Tibial artery (tissue), 4 donors: ENCODE data around the gene OR2D2.

Source experiments
- DNase-seq, 2 donors: peaks; one replicate each; pipeline ENCODE4 v3.0.0-alpha.2; 2019
- H3K27ac ChIP-seq, 2 donors: fragments of 200-600 bp; sonication (generic) in 1 of 2; 1 replicate in 1 of 2; 2 replicates in 1 of 2; pipeline ENCODE4 v1.5.1; 2018 to 2019; ENCODE audit warnings: mild to moderate bottlenecking in 1 of 2
- H3K27me3 ChIP-seq, 2 donors: fragments of 200-600 bp; sonication (generic) in 1 of 2; one replicate each; pipeline versions ENCODE4 v1.5.1 to v1.6.0; 2016 to 2019
- H3K36me3 ChIP-seq, 3 donors: fragments of 200-600 bp; sonication (generic) in 2 of 3; one replicate each; pipeline ENCODE4 v1.5.1; 2016 to 2019; ENCODE audit warnings: mild to moderate bottlenecking in 2 of 3
- H3K4me1 ChIP-seq, 4 donors: fragments of 200-600 bp; sonication (generic) in 2 of 4; 1 replicate in 3 of 4; 2 replicates in 1 of 4; pipeline ENCODE4 v1.5.1; 2016 to 2019
- H3K4me3 ChIP-seq, 2 donors: fragments of 200-600 bp; sonication (generic) in 1 of 2; 1 replicate in 1 of 2; 2 replicates in 1 of 2; pipeline ENCODE4 v1.5.1; 2018 to 2019; ENCODE audit warnings: mild to moderate bottlenecking in 2 of 2
- H3K9me3 ChIP-seq, 3 donors: fragments of 200-600 bp; sonication (generic) in 1 of 3; one replicate each; pipeline ENCODE4 v1.5.1; 2016 to 2019
- CTCF ChIP-seq, 2 experiments: fragments of 200-600 bp in 1 of 2; fragments of 450-650 bp in 1 of 2; IDR thresholded peaks; one replicate each; pipeline ENCODE4 v1.5.1; 2017 to 2019; ENCODE audit warnings: antibody characterized with exemption in 2 of 2, mild to moderate bottlenecking in 1 of 2, moderate library complexity in 1 of 2
- intact Hi-C: fragments of 100-400 bp; cut with DNase I; formaldehyde crosslinking; loops from one replicate; pipeline ENCODE4 v1.15.0; 2023; ENCODE audit warnings: low total_unique reads

The OR2D2 gene

GRCh38 chr11:6892400-6892799 is at the start of gene OR2D2:
Gene OR2D2 (minus strand): TSS chr11:6892500. CDS start chr11:6892500, 0 bp downstream.
- Histone ChIP-seq H3K36me3 (no peaks in the 10 kb centered on the region), H3K27me3 (no peaks in the 10 kb centered on the region), H3K9me3 (no peaks in the 10 kb centered on the region), H3K4me3 (no peak within 1 kb of the TSS), H3K27ac (no peak within 1 kb of the TSS), H3K4me1 (no peaks in the 10 kb centered on the region)
- no peak for DNase-seq
- intact Hi-C loops, result no loop called here
- no peak for TF ChIP-seq CTCF (IDR thresholded peaks at IDR 0.05)

GRCh38 chr11:6941970-6942369 is 49.7 kb upstream of the OR2D2 start:
- Histone ChIP-seq H3K36me3 (no peaks in the 10 kb centered on the region), H3K4me3 (no peak overlapping the region), H3K27ac (no peak overlapping the region), H3K9me3 (no peaks in the 10 kb centered on the region), H3K27me3 (no peaks in the 10 kb centered on the region), H3K4me1 (no peaks in the 10 kb centered on the region)
- no peak for DNase-seq
- intact Hi-C loops, result no loop called here
- no peak for TF ChIP-seq CTCF (IDR thresholded peaks at IDR 0.05)

GRCh38 chr11:6932145-6932544 is 39.8 kb upstream of the OR2D2 start:
- H3K36me3 ChIP-seq, result no peaks in the 10 kb centered on the region
- peaks cover 0 to 6% (median 3%) of the 10 kb centered on the region in 4 donors for H3K4me1 ChIP-seq
- TF ChIP-seq CTCF (IDR thresholded peaks at IDR 0.05), result no peak
- intact Hi-C loops, result no loop called here
- no peak for DNase-seq
- no peak overlapping the region for H3K4me3 ChIP-seq
- H3K27ac ChIP-seq, result no peak overlapping the region
- no peaks in the 10 kb centered on the region for H3K9me3 ChIP-seq
- H3K27me3 ChIP-seq, result no peaks in the 10 kb centered on the region

- intact Hi-C loops, result no loop called here
Measured at GRCh38 chr11:6931146-6931713, 38.9 kb upstream of the OR2D2 start.

GRCh38 chr11:6928916-6929315 is 36.6 kb upstream of the OR2D2 start:
- intact Hi-C loops, result no loop called here
- Histone ChIP-seq H3K9me3 (no peaks in the 10 kb centered on the region), H3K27me3 (no peaks in the 10 kb centered on the region), H3K4me1 (peaks cover 0 to 16% (median 5%) of the 10 kb centered on the region in 4 donors), H3K27ac (no peak overlapping the region), H3K4me3 (no peak overlapping the region), H3K36me3 (no peaks in the 10 kb centered on the region)
- DNase-seq, result no peak
- no peak for TF ChIP-seq CTCF (IDR thresholded peaks at IDR 0.05)

More at GRCh38 chr11:6931146-6931713, 38.9 kb upstream of the OR2D2 start:
- H3K27me3 ChIP-seq, result no peaks in the 10 kb centered on the region
- no peaks in the 10 kb centered on the region for H3K9me3 ChIP-seq
- no peak for DNase-seq
- TF ChIP-seq CTCF (IDR thresholded peaks at IDR 0.05), result no peak
- no peaks in the 10 kb centered on the region for H3K36me3 ChIP-seq
- no peak overlapping the region for H3K4me3 ChIP-seq
- H3K27ac ChIP-seq, result no peak overlapping the region
- H3K4me1 ChIP-seq, result peaks cover 0 to 11% (median 5%) of the 10 kb centered on the region in 4 donors
